CD4-positive, alpha-beta T cell treated with Interferon alpha-2 for 1 hour (primary cell): ENCODE measurements around the gene TENM3.
"Not testable (repeated sequence)": the region's sequence is repeated elsewhere in the genome, so short reads cannot be mapped to it uniquely, and the experiment has no call there.

Experiments used
- DNase-seq, 2 donors: peaks; one replicate each; pipeline ENCODE4 v3.0.0-alpha.2; 2020 to 2022

TENM3 gene

GRCh38 chr4:182228991-182229577 is 14.1 kb upstream of the TENM3 start:
- no peak for DNase-seq

DNA sequence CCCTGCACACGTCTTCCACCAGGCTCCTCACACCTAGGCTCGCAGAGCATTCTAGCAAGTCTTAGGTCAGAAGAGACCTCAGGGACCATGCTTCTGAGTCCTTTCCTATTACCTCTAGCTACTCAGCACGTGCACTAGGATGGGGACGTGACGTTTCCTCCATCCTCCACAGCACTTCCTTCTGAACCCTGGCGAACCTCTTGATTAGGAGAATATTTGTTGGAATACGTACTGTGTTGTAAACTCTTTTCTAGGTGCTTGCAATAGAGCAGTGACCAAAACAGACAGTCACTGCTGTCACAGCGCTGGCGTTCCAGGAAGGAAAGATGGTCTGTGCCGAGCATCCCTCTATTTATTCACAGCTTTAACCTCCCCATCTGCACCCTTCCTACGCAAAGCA is 12.9 kb upstream of the TENM3 start:
- no peak for DNase-seq

GRCh38 chr4:182231080-182231479 is 12.1 kb upstream of the TENM3 start:
- no peak for DNase-seq

GRCh38 chr4:182231496-182231895 is 11.7 kb upstream of the TENM3 start:
- DNase-seq: no peak

DNA sequence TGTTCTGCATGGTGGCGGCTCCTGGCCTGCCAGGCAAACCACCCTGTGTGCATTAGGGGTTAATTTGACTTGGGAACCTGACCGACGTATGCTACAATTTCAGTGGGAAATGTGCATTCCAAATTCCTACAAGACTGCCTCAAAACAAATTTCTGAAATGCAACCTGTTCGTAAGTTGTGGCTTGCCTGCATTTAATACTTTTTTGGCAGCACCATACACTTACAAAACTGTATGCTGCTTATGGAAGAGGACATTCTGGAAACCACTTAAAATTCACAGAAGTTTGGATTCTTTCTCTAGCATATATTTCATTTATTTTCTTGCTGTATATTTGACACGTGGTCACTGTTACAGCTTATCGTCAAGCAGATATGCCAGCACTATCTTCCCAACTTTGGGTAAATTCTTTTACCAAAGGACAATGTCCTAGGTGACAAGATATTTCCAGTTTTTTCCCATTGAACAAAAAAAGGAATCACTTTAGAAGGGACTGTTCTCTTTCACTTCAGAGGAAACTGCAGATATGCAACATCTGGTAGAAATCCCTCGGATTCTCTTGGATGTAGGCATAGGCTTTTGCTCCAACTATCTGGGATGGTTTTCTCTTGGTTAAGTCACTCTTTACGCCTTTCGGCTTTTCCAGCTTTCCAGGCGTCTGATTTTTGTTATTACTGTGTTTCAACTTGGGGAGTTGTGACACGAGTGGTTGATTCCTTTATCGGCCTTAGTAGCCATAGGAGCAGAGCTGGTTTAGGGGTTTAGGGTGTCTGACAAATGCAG is 9.7 kb upstream of the TENM3 start:
- DNase-seq: no peak

DNA sequence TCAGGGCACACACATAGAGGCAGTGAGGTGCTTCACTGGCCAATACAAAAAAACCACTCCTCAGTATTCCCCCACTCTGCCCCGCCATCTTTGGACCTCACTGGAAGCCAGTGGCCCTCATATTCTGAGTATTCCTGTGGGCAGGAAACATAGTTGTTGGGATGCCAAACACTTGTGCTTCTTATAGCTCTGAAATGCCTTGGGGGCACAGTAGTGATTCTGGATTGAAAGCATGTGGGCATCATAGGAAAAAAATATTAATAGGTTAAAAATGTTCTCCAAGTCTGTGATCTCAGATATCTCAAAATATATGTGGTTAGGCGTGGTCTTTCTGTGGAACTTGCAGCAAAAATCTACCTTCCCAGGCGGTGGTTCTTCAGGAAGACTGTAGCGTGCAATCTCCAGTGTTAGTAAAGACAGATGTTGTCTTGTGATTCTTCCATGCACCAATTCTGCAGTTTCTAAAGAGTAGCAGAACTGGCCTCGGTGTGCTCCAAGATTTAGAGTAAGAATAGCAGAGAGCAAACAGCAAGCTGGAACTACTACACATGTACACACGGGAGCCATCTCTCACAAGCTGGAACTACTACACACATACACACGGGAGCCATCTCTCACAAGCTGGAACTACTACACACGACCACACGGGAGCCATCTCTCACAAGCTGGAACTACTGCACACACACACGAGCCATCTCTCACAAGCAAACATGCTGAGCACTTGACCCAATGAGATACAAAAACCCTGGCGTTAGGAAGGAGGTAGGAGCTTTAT is 8.0 kb upstream of the TENM3 start:
- no peak for DNase-seq

DNA sequence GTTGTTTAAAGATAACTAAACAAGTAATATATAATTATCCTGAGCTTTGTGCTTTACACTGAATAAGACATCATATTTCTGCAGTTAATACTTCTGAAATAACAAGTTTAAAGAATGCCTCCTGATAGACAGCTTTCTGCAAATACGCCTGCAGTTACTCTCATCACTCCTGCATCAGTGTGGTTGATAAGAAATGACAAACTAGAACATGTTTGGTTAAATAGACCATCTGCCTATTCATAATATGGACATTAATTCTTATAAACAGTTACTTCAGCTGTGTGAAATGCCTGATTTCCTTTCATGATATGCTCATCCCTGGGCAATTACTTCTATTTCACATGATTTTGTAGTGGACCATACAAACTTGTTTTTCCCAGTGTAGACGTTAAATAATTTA is 7.0 kb upstream of the TENM3 start:
- no peak for DNase-seq

- not testable (repeated sequence) for DNase-seq
Measured at GRCh38 chr4:182237010-182237409, 6.2 kb upstream of the TENM3 start.

DNA sequence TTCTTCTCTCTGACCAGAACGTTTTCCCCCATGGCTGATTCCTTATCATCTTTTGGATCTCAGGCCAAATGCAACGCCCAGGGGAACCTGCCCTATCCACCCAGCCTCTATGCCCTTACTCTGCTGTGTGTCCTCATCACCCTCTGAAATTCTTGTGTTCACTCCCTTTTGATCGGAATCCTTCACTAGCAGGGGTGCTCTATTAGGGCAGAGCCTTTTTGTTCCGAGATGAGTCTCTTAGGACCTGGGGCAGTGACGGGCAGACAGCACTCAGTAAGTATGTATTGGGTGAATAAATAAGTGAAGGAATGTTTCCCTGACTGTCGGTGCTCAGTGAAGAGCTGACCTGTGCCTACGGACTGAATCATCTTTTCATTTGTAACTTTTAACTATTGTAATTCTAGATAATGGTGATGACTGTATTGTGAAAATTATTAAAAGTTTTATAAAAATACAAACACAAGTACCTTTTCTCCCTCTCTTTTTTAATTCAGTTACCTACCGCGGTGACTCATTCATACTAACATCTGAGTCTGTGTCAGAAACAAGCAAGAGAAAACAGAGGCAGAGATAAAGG is 4.8 kb upstream of the TENM3 start:
- no peak for DNase-seq

DNA sequence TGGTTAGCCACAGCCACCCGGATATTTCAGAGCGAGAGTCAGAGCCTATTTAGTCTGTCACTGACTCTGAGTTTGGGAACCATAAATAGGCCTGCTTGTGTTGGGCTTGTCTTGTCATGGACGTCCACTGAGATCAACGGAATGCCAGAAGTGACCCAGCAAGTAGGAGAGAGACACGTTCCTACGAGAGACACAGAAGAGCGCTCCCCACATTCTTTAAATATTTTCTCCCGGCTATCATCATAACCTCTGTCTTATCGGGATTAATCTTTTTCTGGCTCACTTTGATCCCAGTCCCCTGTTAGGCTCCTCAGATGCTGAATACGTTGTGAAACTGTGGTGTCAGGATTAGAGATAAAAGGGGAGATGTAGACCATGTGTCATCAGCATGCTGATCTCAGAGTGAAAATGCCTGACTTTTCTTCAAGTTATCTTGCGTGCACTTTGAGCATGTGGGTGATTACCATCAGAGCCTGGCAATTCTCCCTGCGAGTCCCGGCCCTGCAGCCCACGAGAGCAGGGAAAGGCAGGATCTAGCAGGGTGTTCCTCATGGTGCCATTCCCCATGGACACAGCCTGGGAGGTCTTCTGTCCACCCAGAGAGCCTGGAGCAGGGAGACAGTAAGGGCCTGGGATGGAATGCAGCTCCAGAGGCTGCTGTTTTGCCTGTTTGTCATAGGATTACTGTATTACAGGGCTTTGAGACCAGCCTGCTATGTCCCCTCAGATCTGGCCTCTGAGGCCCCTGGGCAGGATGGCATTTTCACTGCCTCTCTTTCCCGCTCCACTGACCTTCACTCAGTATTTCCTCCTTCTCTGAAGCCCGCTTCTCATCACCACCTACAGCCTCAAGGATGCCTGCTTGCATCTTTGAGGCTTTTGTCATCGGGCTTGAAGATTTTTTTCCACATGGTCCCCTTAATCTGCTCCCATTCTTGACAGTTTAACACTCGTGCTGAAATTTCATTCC is 2.8 kb upstream of the TENM3 start:
- DNase-seq: no peak

- DNase-seq: not testable (repeated sequence)
Measured at GRCh38 chr4:182242260-182242659, 942 bp upstream of the TENM3 start.

GRCh38 chr4:182242787-182243186 is 415 bp upstream of the TENM3 start:
- DNase-seq: no peak

- no peak for DNase-seq
Measured at GRCh38 chr4:182245041-182245440, 1.8 kb downstream of the TENM3 start.

DNA sequence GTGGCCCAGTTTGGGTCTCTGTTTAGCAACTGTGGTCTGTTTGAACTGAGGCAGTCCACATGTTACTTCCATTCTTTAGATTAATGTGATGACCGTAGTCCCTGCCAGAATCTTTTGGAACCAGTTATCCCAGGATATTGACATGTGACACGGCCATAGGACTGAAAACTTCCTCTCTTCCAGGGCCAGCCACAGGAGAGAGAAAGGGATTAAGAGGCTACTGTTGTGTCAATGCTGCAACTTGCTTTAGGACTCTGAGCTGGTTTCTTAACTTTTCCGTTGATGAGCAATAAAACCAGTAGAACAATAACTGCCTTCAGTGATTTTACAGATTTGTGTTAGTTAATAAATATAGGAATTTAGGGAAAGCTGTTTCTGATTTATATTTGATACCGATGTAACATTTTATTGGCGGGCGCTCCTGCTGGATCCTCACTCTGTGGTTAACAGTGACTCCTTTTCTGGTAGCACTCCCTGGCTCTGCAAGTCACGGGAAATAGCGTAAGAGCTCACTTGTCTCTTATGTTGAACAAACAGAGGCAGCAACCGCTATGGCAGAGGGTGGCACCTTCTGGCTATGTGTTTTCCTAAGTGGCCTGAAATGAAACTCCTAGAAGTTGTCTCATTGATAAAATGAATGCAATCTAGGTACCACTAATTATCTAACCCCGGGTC is 2.5 kb downstream of the TENM3 start:
- DNase-seq: no peak

DNA sequence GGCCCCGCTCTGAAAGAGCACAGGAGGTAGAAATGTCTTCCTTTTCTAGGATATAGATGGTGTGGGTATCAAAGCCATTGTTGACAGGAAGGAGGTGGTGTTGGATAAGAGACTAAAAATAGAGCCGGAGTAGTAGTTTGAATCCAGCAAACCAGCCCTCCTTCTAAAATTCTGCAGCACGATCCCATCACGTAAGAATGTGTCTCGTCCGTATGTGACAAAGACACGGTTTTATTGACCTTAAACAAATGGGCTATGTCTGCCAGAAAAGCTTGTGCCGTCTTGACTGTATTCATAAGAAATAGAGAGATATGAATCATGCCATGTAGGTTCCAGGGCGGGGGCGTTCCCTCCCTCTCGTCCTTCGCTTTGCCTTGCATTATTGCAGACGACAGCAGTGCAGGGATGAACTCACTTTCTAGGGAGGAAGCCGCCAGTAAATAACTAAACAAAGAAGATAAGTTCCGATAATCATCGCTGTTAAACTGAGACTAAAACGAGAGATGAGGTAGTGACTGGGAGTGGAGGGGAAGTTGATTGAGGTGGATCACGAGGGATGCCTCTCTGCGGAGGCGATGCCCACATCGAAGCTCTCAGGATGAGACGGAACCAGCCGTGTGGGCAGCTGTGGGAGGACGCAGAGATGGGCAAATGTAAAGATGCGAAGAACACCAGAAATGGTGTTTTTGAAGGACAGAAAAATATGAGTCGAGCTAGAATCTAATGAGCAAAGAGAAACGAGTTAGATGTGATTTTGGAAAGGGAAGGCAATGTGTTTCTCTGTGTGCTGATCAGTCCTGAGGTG is 3.4 kb downstream of the TENM3 start:
- DNase-seq: no peak

GRCh38 chr4:182248295-182248694 is 5.1 kb downstream of the TENM3 start:
- DNase-seq: no peak

DNA sequence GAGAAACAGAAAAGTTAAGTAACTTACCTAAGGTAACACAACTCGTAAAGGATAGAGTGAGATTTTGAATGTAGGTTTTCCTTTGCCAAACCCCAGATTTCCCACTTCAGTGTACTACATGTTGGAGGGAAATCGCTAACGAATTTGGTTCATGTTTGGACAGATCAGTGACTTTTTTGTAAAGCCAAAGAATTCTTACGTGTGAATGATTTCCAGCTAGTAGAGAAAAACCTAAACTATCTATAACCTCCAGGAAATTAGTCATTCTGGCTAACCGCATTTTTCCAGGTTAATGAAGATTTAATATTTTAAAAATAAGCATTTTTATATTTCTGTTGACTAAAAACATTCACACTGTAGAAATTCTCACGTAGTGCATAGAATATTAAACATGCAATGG is 7.2 kb downstream of the TENM3 start:
- no peak for DNase-seq

DNA sequence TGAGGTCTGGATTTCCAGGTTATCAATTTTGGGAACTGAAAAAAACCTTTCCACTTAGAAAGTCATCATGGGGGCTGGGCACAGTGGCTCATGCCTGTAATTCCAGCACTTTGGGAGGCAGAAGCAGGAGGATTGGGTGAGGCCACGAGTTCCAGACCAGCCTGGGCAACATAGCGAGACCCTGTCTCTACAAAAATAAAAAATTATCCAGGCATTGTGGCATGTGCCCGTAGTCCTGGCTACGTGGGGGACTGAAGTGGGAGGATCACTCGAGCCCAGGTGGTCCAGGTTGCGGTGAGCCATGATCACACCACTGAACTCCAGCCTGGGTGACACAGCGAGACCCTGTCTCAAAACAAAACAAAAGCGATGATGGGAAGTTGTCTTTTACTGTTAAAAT is 7.9 kb downstream of the TENM3 start:
- no peak for DNase-seq

DNA sequence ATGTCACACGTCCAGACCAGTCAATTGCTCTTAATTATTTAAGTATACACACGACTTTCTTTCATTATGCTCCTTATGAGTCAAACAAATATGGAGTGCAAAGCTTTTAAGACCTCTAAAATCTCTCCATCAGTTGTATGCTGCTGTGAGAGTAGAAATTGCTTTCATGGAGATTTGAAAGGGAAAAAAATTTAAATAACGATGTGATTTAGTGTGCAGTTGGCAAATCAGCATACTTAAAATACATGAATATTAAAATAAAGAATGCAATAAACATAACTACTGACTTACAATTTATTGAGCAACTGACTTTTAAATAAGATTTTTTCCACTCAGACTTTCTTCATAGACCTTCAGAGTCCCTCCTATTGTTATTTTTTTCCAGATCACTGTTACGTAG is 9.0 kb downstream of the TENM3 start:
- DNase-seq: no peak

DNA sequence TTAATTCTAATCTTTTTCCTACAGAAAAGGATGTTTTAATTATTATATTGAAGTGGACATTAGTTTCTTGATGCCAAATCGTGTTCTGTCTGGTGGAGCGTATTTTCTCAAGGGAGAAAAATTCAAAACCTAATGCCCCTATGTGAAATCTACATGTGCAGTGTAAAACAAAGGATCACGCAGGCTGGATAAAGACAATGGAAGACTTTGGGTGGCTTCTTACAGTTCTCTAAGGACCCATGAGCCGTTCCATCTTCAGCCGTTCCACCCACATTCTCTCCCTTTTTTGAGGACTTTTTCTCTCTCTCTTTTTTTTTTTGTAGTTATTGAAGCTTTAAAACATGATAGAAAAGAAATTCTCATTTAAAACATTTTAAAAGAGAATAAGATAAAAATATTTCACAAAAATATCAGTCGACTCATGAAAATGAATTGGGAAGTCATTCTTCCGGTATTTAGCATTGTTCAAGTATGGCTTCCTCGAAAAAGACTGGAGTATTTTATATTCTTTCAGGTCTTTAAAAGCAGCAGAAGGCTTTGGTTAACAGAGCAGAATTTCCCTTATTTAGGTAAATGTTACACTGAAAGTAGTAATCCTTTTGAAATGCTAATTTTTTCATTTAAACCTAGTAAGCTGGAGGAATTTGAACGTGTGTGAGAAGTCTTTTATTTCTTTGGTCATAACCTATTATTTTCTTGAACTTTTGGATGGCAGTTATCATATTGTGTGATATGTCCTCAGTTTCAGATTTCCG is 11.0 kb downstream of the TENM3 start:
- no peak for DNase-seq
